ENCODE measurements around the gene BCO1.

Gene BCO1

GRCh38 chr16:81286190-81286589, 47.7 kb downstream of the BCO1 start:
- Histone ChIP-seq H3K4me3 (ENCODE audit: low read depth, low read length, poor library complexity, severe bottlenecking) (no peak overlapping the region), H2AFZ (ENCODE audit: low read length) (no peak overlapping the region), H3F3A (ENCODE audit: insufficient read depth, low read length) (no peaks in the 10 kb centered on the region), H4K20me1 (ENCODE audit: insufficient read depth, low read length) (no peaks in the 10 kb centered on the region), H3K27ac (ENCODE audit: low read depth, low read length, poor library complexity, severe bottlenecking) (no peak overlapping the region), H3K79me2 (ENCODE audit: insufficient read depth, low read length) (no peaks in the 10 kb centered on the region), H3K36me3 (ENCODE audit: insufficient read depth, low read length) (no peaks in the 10 kb centered on the region), H3K9me2 (ENCODE audit: low read depth, low read length) (no peaks in the 10 kb centered on the region), H3K4me1 (ENCODE audit: insufficient read depth, low read length, severe bottlenecking) (no peaks in the 10 kb centered on the region), H3K9me3 (ENCODE audit: low read length) (no peaks in the 10 kb centered on the region), H3K4me2 (ENCODE audit: low read length) (no peak overlapping the region), H3K9ac (ENCODE audit: low read length) (no peak overlapping the region), H3K27me3 (ENCODE audit: insufficient read depth, low read length) (peaks cover 10% of the 10 kb centered on the region; the same call in 1 of the 2 replicates)
- TF ChIP-seq CTCF (IDR thresholded peaks at IDR 0.05; ENCODE audit: low read length) (no peak), EZH2 (IDR thresholded peaks at IDR 0.05; ENCODE audit: borderline replicate concordance, low read length) (no peak)

GRCh38 chr16:81291117-81291516, 52.6 kb downstream of the BCO1 start:
- Histone ChIP-seq H3K9me2 (ENCODE audit: low read depth, low read length) (no peaks in the 10 kb centered on the region), H3K4me3 (ENCODE audit: low read depth, low read length, poor library complexity, severe bottlenecking) (no peak overlapping the region), H3K27ac (ENCODE audit: low read depth, low read length, poor library complexity, severe bottlenecking) (no peak overlapping the region), H3K79me2 (ENCODE audit: insufficient read depth, low read length) (no peaks in the 10 kb centered on the region), H3K9ac (ENCODE audit: low read length) (no peak overlapping the region), H3F3A (ENCODE audit: insufficient read depth, low read length) (no peaks in the 10 kb centered on the region), H3K4me2 (ENCODE audit: low read length) (no peak overlapping the region), H4K20me1 (ENCODE audit: insufficient read depth, low read length) (no peaks in the 10 kb centered on the region), H3K9me3 (ENCODE audit: low read length) (no peaks in the 10 kb centered on the region), H3K36me3 (ENCODE audit: insufficient read depth, low read length) (no peaks in the 10 kb centered on the region), H3K4me1 (ENCODE audit: insufficient read depth, low read length, severe bottlenecking) (no peaks in the 10 kb centered on the region), H3K27me3 (ENCODE audit: insufficient read depth, low read length) (peaks cover 7% of the 10 kb centered on the region; the same call in 1 of the 2 replicates), H2AFZ (ENCODE audit: low read length) (no peak overlapping the region)
- no peak for TF ChIP-seq EZH2 (IDR thresholded peaks at IDR 0.05; ENCODE audit: borderline replicate concordance, low read length)
- TF ChIP-seq CTCF (IDR thresholded peaks at IDR 0.05; ENCODE audit: low read length): no peak

GRCh38 chr16:81292936-81293335, 54.4 kb downstream of the BCO1 start:
- no peaks in the 10 kb centered on the region for H4K20me1 ChIP-seq (ENCODE audit: insufficient read depth, low read length)
- H3K79me2 ChIP-seq (ENCODE audit: insufficient read depth, low read length): no peaks in the 10 kb centered on the region
- H3K9me2 ChIP-seq (ENCODE audit: low read depth, low read length): no peaks in the 10 kb centered on the region
- H3K4me1 ChIP-seq (ENCODE audit: insufficient read depth, low read length, severe bottlenecking): no peaks in the 10 kb centered on the region
- no peak overlapping the region for H3K4me3 ChIP-seq (ENCODE audit: low read depth, low read length, poor library complexity, severe bottlenecking)
- no peak overlapping the region for H3K9ac ChIP-seq (ENCODE audit: low read length)
- no peaks in the 10 kb centered on the region for H3K36me3 ChIP-seq (ENCODE audit: insufficient read depth, low read length)
- H3K27me3 ChIP-seq (ENCODE audit: insufficient read depth, low read length): peaks cover 1% of the 10 kb centered on the region; the same call in 1 of the 2 replicates
- H3F3A ChIP-seq (ENCODE audit: insufficient read depth, low read length): no peaks in the 10 kb centered on the region
- no peak overlapping the region for H3K27ac ChIP-seq (ENCODE audit: low read depth, low read length, poor library complexity, severe bottlenecking)
- no peak overlapping the region for H3K4me2 ChIP-seq (ENCODE audit: low read length)
- H3K9me3 ChIP-seq (ENCODE audit: low read length): no peaks in the 10 kb centered on the region
- H2AFZ ChIP-seq (ENCODE audit: low read length): no peak overlapping the region
- TF ChIP-seq CTCF (IDR thresholded peaks at IDR 0.05; ENCODE audit: low read length) (no peak), EZH2 (IDR thresholded peaks at IDR 0.05; ENCODE audit: borderline replicate concordance, low read length) (no peak)
